ENCODE results near the gene ATRN. TPM values are rescaled to one million over a fixed set of nuclear protein-coding genes. Genes with fewer than 3 reads are reported as not detected.
"Not testable (repeated sequence)": the region's sequence is repeated elsewhere in the genome, so short reads cannot be mapped to it uniquely, and the experiment has no call there.

The ATRN gene
- total RNA-seq, 1 donor from 2014 or later = 8.6 TPM

- Histone ChIP-seq H3K9me3 (no peaks in the 10 kb centered on the region), H3K27me3 (no peaks in the 10 kb centered on the region), H3K27ac (no peak overlapping the region), H3K4me1 (no peaks in the 10 kb centered on the region), H3K36me3 (peaks cover 5 to 9% of the 10 kb centered on the region in 2 donors), H3K4me3 (no peak overlapping the region)
- TF ChIP-seq, protein P1, sequence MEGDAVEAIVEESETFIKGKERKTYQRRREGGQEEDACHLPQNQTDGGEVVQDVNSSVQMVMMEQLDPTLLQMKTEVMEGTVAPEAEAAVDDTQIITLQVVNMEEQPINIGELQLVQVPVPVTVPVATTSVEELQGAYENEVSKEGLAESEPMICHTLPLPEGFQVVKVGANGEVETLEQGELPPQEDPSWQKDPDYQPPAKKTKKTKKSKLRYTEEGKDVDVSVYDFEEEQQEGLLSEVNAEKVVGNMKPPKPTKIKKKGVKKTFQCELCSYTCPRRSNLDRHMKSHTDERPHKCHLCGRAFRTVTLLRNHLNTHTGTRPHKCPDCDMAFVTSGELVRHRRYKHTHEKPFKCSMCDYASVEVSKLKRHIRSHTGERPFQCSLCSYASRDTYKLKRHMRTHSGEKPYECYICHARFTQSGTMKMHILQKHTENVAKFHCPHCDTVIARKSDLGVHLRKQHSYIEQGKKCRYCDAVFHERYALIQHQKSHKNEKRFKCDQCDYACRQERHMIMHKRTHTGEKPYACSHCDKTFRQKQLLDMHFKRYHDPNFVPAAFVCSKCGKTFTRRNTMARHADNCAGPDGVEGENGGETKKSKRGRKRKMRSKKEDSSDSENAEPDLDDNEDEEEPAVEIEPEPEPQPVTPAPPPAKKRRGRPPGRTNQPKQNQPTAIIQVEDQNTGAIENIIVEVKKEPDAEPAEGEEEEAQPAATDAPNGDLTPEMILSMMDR (IDR thresholded peaks at IDR 0.05) = no peak
- no peak for DNase-seq (ENCODE audit: low spot score in 2 of 2)
- intact Hi-C loops (cut with DNase I) = no loop called here
Measured at GRCh38 chr20:3612795-3613572, 142.2 kb downstream of the ATRN start.

GRCh38 chr20:3613821-3614440, 143.1 kb downstream of the ATRN start:
- Histone ChIP-seq H3K27ac (no peak overlapping the region), H3K4me3 (no peak overlapping the region)

GRCh38 chr20:3614466-3614865, 143.6 kb downstream of the ATRN start:
- no peaks in the 10 kb centered on the region for H3K27me3 ChIP-seq
- H3K27ac ChIP-seq = no peak overlapping the region
- no peaks in the 10 kb centered on the region for H3K9me3 ChIP-seq
- H3K4me1 ChIP-seq = no peaks in the 10 kb centered on the region
- no peak for DNase-seq (ENCODE audit: low spot score in 2 of 2)
- H3K4me3 ChIP-seq = no peak overlapping the region
- H3K36me3 ChIP-seq = peaks cover 5 to 9% of the 10 kb centered on the region in 2 donors
- intact Hi-C loops (cut with DNase I) = no loop called here
- TF ChIP-seq, protein P1 (IDR thresholded peaks at IDR 0.05) = no peak

More at GRCh38 chr20:3613821-3614440, 143.1 kb downstream of the ATRN start:
- Histone ChIP-seq H3K9me3 (no peaks in the 10 kb centered on the region), H3K27me3 (no peaks in the 10 kb centered on the region), H3K4me1 (no peaks in the 10 kb centered on the region), H3K36me3 (peaks cover 5 to 9% of the 10 kb centered on the region in 2 donors)
- TF ChIP-seq, protein P1 (IDR thresholded peaks at IDR 0.05) = no peak
- intact Hi-C loops (cut with DNase I) = no loop called here
- DNase-seq (ENCODE audit: low spot score in 2 of 2) = no peak

- H3K9me3 ChIP-seq; H3K4me1 ChIP-seq; H3K4me3 ChIP-seq; H3K27me3 ChIP-seq; H3K27ac ChIP-seq; intact Hi-C loops (cut with DNase I); DNase-seq (ENCODE audit: low spot score in 2 of 2); H3K36me3 ChIP-seq: not testable (repeated sequence)
Measured at GRCh38 chr20:3615171-3615840, 144.5 kb downstream of the ATRN start.

- no peaks in the 10 kb centered on the region for H3K4me1 ChIP-seq
- no peaks in the 10 kb centered on the region for H3K27me3 ChIP-seq
- H3K4me3 ChIP-seq = no peak overlapping the region
- TF ChIP-seq, protein P1 (IDR thresholded peaks at IDR 0.05) = no peak
- intact Hi-C loops (cut with DNase I) = no loop called here
- no peak for DNase-seq (ENCODE audit: low spot score in 2 of 2)
- H3K36me3 ChIP-seq = peaks cover 5 to 9% of the 10 kb centered on the region in 2 donors
- no peaks in the 10 kb centered on the region for H3K9me3 ChIP-seq
- H3K27ac ChIP-seq = no peak overlapping the region
Measured at GRCh38 chr20:3616250-3616649, 145.4 kb downstream of the ATRN start.

GRCh38 chr20:3621111-3621510, 150.3 kb downstream of the ATRN start:
- H3K36me3 ChIP-seq = peaks cover 3 to 5% of the 10 kb centered on the region in 2 donors
- no peaks in the 10 kb centered on the region for H3K9me3 ChIP-seq
- no peak for DNase-seq (ENCODE audit: low spot score in 2 of 2)
- no peaks in the 10 kb centered on the region for H3K27me3 ChIP-seq
- TF ChIP-seq, protein P1 (IDR thresholded peaks at IDR 0.05) = no peak
- no peak overlapping the region for H3K4me3 ChIP-seq
- H3K4me1 ChIP-seq = no peaks in the 10 kb centered on the region
- no peak overlapping the region for H3K27ac ChIP-seq
- intact Hi-C loops (cut with DNase I) = no loop called here
